Lung microvascular endothelial cell (primary cell): ENCODE results near the gene OSGEPL1. TPM values are rescaled to one million over a fixed set of nuclear protein-coding genes. Genes with fewer than 3 reads are reported as not detected.
A peak's percentile ranks its signal among the peaks of the same experiment; 100 is the strongest.
"Not testable (repeated sequence)": the region's sequence is repeated elsewhere in the genome, so short reads cannot be mapped to it uniquely, and the experiment has no call there.

Source experiments
- DNase-seq, 2 donors: peaks; one replicate each; pipeline versions ENCODE4 v3.0.0 to v3.0.0-alpha.2; 2010; ENCODE audit warnings: low read depth in 2 of 2
- total RNA-seq: library from RNA; depleted of rRNA; stranded (reverse); fragments of >200 nt; gene quantifications from 2 replicates; pipeline ENCODE4 v1.2.1, GENCODE V29; 2014

Gene OSGEPL1
- total RNA-seq, 1 donor from 2014 or later = 3.8 TPM

DNA sequence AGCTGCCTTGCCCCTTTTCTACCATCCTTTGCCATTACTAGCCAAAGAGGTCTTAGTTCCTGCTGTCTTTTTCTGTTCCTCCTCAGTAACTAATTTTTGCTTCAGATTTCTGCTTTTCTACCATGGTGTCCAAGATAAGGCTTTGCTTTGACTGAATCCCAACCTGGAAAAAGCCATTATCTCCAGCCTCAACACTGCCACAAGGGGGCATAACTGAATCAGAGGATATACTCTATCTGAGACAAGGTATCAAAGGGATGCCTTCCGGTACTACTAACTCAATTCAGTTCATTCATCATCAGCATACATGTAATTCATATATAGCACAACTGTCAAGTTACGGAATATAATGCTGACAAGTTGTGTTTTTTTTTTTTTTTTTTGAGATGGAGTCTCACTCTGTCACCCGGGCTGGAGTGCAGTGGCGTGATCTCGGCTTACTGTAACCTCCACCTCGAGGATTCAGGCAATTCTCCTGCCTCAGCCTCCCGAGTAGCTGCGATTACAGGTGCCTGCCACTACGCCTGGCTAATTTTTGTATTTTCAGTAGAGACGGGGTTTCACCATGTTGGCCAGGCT is 11.4 kb downstream of the OSGEPL1 start:
- DNase-seq = peak; percentile 45 to 56

DNA sequence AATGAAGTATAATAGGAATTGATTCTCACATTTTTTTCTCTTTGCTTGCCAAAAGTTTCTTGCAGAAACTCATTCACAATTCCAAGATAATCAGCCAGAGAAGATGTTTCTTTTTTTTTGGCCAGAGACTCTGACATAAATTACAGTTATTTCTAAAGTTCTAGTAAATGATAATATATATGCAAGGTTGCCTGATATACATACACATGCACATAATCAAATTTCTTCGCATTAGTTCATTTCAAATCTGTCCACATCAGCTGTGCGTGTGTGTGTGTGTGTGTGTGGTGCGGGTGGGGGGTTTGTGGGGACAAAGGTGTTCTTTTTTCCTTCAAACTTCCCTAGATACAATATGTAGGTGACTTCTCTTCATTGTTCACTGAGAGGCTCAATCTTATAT is 33.2 kb downstream of the OSGEPL1 start:
- DNase-seq = no peak

DNA sequence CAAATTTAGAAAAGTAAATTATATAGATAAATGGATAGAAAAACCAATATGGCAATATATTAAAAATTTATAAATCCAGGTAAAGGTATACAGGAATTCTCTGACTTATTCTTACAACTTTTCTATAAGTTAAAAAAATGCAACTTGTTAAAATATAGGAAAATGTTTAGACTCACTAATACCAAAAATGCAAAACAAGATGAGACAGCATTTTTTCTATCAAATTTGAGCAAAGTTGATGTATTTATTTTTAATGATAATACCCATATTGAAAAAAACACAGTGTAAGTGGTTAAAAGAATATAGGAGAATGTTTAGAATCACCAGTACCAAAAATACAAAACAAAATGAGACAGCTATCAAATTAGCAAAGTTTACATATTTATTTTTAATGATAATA is 35.7 kb downstream of the OSGEPL1 start:
- no peak for DNase-seq

DNA sequence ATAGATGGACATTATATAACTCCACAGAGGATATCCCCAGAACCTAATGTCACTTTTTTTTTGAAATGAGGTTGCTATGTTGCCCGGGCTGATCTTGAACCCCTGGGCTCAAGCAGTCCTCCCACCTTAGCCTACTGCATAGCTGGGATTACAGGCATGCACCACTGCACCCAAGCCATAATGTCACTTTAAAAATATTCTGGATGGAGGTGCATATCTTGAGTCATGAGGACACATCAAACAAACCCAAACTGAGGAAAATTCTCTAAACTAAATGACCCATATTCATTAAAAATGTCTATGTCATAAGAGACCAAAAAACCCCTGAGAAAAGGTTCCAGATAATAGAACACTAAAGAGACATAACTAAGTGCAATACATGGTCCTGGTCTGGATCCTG is 36.3 kb downstream of the OSGEPL1 start:
- no peak for DNase-seq

DNA sequence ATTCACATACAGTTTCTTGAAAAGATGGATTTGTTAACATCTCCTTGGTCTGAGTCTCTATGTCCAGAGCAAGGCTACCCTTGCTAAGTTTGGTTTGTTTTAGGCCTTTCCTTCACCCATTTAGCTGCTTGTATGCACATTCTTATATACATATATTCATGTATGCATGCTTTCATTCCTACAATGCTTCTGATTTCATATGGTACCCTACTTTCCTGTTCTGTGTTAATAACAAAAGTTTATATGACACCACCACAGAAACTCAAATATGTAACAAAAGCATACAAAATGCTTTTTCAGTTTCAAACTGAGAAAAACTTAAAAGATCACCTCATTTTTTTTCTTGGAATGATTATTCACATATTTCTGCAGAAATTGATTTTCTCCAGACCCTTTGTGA is 39.4 kb downstream of the OSGEPL1 start:
- DNase-seq = no peak

DNA sequence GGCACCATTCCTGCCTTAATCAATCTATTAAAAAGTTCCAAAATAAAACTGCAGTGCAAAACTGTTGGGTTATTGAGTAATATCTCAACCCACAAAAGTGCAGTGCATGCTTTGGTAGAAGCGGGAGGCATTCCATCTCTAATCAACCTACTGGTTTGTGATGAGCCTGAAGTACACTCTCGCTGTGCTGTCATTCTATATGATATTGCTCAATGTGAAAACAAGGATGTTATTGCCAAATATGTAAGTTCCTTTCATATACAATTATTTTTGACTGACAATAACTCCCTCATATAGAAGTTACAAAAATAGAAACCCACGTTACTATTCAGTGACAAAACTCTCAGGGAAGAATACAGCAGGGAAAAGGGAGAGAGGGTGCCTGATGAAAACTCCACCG is 43.0 kb downstream of the OSGEPL1 start:
- no peak for DNase-seq

DNA sequence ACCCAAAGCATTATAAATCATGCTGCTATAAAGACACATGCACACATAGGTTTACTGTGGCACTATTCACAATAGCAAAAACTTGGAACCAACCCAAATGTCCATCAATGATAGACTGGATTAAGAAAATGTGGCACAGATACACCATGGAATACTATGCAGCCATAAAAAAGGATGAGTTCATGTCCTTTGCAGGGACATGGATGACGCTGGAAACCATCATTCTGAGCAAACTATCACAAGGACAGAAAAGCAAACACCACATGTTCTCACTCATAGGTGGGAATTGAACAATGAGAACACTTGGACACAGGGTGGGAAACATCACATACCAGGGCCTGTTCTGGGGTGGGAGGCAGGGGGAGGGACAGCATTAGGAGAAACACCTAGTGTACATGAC is 45.0 kb downstream of the OSGEPL1 start:
- not testable (repeated sequence) for DNase-seq

DNA sequence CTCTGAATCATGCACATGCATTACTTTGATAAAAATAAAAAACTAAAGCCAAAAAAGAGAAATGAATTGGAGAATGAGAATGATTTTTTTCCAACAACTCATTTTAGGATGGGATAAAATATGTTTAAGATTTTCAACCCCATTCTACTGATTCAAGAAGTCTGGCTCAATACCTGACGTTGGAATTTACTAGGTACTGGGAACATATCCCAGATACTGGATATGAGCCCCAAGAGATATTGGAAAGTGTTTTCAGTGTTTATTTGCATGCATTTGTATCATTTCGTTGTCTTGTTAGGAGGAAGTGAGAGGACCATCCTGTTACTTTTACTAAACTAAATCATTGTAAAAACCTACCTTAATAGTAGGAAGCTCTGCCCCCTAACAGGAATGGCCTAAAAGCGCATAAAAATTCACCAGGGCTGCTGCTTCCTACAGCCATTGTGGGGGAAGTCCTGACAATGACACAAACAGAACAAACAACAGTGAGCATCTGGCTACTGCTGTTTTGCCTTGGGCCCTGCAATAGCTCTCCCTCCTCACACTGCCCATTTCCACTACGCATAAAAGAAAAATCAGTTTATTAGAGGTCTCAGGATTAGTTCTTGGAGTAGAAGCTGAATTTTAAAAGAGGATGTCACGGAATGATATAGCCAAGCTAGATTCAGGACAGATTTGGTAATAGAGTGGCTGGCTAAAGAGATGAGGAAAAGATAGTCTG is 52.9 kb downstream of the OSGEPL1 start:
- DNase-seq = peak in 1 of 2 donors; percentile 13

DNA sequence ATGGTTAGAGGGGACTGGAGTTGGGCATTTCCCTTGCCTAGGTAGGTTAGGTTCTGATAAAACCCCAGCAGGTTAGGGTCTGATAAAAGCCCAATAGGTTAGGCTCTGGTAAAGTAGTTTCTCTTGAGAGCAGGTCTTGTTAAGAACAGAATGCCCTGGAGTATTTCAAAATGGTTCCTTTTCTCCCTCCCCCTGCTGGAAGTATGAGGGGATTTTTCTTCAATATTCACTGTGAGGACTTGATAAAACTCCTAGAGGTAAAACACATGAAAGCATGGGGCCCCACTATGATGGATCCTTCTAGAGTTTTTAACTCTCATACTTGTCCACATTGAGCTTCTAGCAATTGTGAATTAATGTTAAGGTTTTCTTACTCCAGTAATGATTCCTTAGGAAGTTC is 60.5 kb downstream of the OSGEPL1 start:
- DNase-seq = peak in 1 of 2 donors; percentile 17

DNA sequence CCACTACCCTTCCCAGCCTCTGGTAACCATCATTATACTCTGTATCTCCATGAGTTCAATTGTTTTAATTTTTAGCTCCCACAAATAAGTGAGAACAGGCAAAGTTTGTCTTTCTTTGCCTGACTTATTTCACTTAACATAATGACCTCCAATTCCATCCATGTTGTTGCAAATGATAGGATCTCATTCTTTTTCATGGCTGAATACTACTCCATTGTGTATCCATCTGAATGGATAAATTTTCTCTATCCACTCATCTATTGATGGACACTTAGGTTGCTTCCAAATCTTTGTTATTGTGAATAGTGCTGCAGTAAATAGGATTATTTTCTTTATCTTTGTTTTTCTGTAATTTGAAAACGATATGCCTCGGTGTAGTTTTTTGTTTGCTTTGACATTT is 61.9 kb downstream of the OSGEPL1 start:
- DNase-seq = no peak

DNA sequence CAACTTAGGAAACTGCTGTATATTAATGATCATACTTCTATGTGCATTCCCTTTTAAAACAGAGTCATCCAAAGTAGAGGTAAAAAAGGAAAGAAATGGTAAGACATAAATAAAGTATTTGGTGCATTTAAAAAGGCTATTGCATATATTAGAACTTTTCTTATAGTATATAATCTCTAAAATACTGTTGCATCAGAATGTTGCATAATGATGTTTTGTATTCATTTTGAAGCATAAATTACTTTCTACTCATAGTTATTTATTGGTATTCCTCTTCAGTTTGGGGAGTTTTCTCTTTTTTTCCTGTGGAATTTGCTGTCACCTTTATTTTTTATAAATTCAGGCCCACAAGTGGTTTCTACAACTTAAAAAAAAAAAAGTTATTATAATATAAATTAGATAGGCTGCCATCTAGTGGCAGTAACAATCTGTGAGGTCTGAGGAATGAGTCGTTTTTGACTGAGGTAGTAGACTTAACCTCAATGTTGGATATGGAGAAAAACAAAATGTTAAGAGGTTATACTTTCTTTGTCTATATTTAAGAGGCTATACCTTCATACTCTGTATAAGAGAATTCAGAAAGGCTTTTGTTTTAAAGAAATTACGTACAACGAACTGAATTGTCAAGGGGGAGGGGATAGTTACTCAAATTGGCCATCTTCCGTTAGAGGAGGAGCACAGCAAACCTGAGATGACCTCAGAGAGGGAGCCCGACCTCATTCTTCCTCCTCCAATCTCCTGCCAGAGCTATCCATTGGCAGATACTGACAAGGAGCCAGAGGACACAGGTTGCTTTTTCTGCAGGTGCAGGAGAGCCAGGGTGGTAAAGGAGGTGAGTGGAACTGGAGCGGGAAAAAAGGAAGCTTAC is 64.3 kb downstream of the OSGEPL1 start:
- peak; percentile 54 to 64 for DNase-seq

Other genes with a start within 250 kb of the OSGEPL1 start
- gene SLC40A1, start 182.0 kb downstream of the OSGEPL1 start, total RNA-seq = 100 and 283 TPM in 2 replicates
- 40.8 and 48.0 TPM in 2 replicates for gene ASNSD1, start 101.3 kb downstream of the OSGEPL1 start, total RNA-seq
- gene ANKAR, start 88.1 kb downstream of the OSGEPL1 start, total RNA-seq = 4.1 and 9.1 TPM in 2 replicates
- 23.5 and 32.1 TPM in 2 replicates for gene ORMDL1, start 21.5 kb upstream of the OSGEPL1 start, total RNA-seq
- gene PMS1, start 21.7 kb upstream of the OSGEPL1 start, total RNA-seq = 11.3 and 21.8 TPM in 2 replicates